Measurements from ENCODE around the gene TRIM32. TPM values are rescaled to one million over a fixed set of nuclear protein-coding genes. Genes with fewer than 3 reads are reported as not detected.

TRIM32 gene
- total RNA-seq, 4 donors from 2014 or later = 15.8 to 20.3 (median 20.0) TPM

- WGBS, 2 donors = 100% methylated on average over 3 of the region's 3 CpGs
- intact Hi-C loops (cut with DNase I) = no loop called here
- Histone ChIP-seq H3K27ac (no peak overlapping the region), H3K27me3 (no peaks in the 10 kb centered on the region), H3K4me3 (replicated peaks in 1 of 3) (no peak overlapping the region), H3K9me3 (no peaks in the 10 kb centered on the region), H3K4me1 (no peaks in the 10 kb centered on the region), H3K36me3 (peaks cover 8 to 12% of the 10 kb centered on the region in 2 donors)
- no peak for TF ChIP-seq POLR2A (IDR thresholded peaks at IDR 0.05)
- no peak for TF ChIP-seq CTCF (IDR thresholded peaks at IDR 0.05)
- no peak for DNase-seq
These were observed 16.5 kb downstream of the TRIM32 start for GRCh38 chr9:116703634-116704033.

- no peak for DNase-seq
- no peak overlapping the region for H3K4me3 ChIP-seq (replicated peaks in 1 of 3)
- no peaks in the 10 kb centered on the region for H3K9me3 ChIP-seq
- peaks cover 0 to 4% of the 10 kb centered on the region in 2 donors for H3K36me3 ChIP-seq
- H3K4me1 ChIP-seq = no peaks in the 10 kb centered on the region
- no peak overlapping the region for H3K27ac ChIP-seq
- intact Hi-C loops (cut with DNase I) = no loop called here
- TF ChIP-seq POLR2A (IDR thresholded peaks at IDR 0.05) = no peak
- no peak for TF ChIP-seq CTCF (IDR thresholded peaks at IDR 0.05)
- no peaks in the 10 kb centered on the region for H3K27me3 ChIP-seq
These were observed 17.4 kb downstream of the TRIM32 start for GRCh38 chr9:116704470-116704869.

- Histone ChIP-seq H3K4me3 (replicated peaks in 1 of 3) (no peak overlapping the region), H3K4me1 (no peaks in the 10 kb centered on the region), H3K9me3 (no peaks in the 10 kb centered on the region), H3K27me3 (no peaks in the 10 kb centered on the region), H3K36me3 (no peaks in the 10 kb centered on the region), H3K27ac (no peak overlapping the region)
- no peak for DNase-seq
- TF ChIP-seq CTCF (IDR thresholded peaks at IDR 0.05) (no peak), POLR2A (IDR thresholded peaks at IDR 0.05) (no peak)
- WGBS, 2 donors = 88 to 90% methylated on average over 1 of the region's 1 CpG
- intact Hi-C loops (cut with DNase I) = no loop called here
These were observed 18.4 kb downstream of the TRIM32 start for GRCh38 chr9:116705531-116705930.

GRCh38 chr9:116706310-116707290 lies 19.5 kb downstream of the TRIM32 start:
- Histone ChIP-seq H3K9me3 (no peaks in the 10 kb centered on the region), H3K4me3 (replicated peaks in 1 of 3) (no peak overlapping the region), H3K27ac (no peak overlapping the region), H3K4me1 (no peaks in the 10 kb centered on the region), H3K36me3 (no peaks in the 10 kb centered on the region), H3K27me3 (no peaks in the 10 kb centered on the region)
- TF ChIP-seq CTCF (IDR thresholded peaks at IDR 0.05) = no peak
- TF ChIP-seq POLR2A (IDR thresholded peaks at IDR 0.05) = no peak
- no peak for DNase-seq
- intact Hi-C loops (cut with DNase I) = no loop called here
- 84 to 93% methylated on average over 8 of the region's 8 CpGs for WGBS, 2 donors

- Histone ChIP-seq H3K4me3 (replicated peaks in 1 of 3) (no peak overlapping the region), H3K9me3 (no peaks in the 10 kb centered on the region), H3K4me1 (no peaks in the 10 kb centered on the region), H3K27ac (no peak overlapping the region), H3K36me3 (no peaks in the 10 kb centered on the region), H3K27me3 (no peaks in the 10 kb centered on the region)
- 88 to 94% methylated on average over 3 of the region's 3 CpGs for WGBS, 2 donors
- intact Hi-C loops (cut with DNase I) = no loop called here
- DNase-seq = no peak
- TF ChIP-seq CTCF (IDR thresholded peaks at IDR 0.05) (no peak), POLR2A (IDR thresholded peaks at IDR 0.05) (no peak)
These were observed 25.7 kb downstream of the TRIM32 start for GRCh38 chr9:116712781-116713180.

All from thyroid gland (tissue), 4 donors.